ENCODE data around the gene DDX25. TPM values are rescaled to one million over a fixed set of nuclear protein-coding genes. Genes with fewer than 3 reads are reported as not detected.

Gene DDX25
- total and polyA plus RNA-seq, 2 of the 4 experiments (the other 2 are of a cell fraction) = under 0.01 TPM; not detected in 1

- dilution Hi-C loops (cut with HindIII; ENCODE audit: low sequenced_read_pairs, unreplicated experiment) = no loop called here
- Histone ChIP-seq H3K56ac (ENCODE audit: extremely low read depth, insufficient read depth, low read length) (no peak overlapping the region), H3K4me3 (ENCODE audit: insufficient read depth, low read depth, low read length) (no peak overlapping the region), H3K4me1 (ENCODE audit: control insufficient read depth, insufficient read depth, low read length) (no peaks in the 10 kb centered on the region), H2AK9ac (replicated peaks; ENCODE audit: low read depth, low read length, poor library complexity) (no peak overlapping the region), H3K14ac (replicated peaks; ENCODE audit: low read depth, low read length) (no peak overlapping the region), H4K20me1 (ENCODE audit: insufficient read depth, low read length) (no peaks in the 10 kb centered on the region), H3K27me3 (ENCODE audit: control insufficient read depth, insufficient read depth, low read length) (peaks cover 4% of the 10 kb centered on the region), H3K4me2 (ENCODE audit: low read depth, low read length) (no peak overlapping the region), H3K79me1 (ENCODE audit: low read depth in 1 of 2, low read length in 2 of 2) (no peaks in the 10 kb centered on the region), H3K27ac (ENCODE audit: insufficient read depth, low read length) (no peak overlapping the region), H3K36me3 (ENCODE audit: control insufficient read depth, insufficient read depth, low read length) (no peaks in the 10 kb centered on the region), H3K9me3 (ENCODE audit: control insufficient read depth, insufficient read depth, low read length) (no peaks in the 10 kb centered on the region), H2BK15ac (ENCODE audit: low read depth, low read length) (no peak overlapping the region), H3K18ac (ENCODE audit: low read depth, low read length) (no peak overlapping the region), H2AK5ac (ENCODE audit: low read depth, low read length) (no peak overlapping the region), H2BK20ac (ENCODE audit: low read depth, low read length) (no peak overlapping the region), H4K8ac (ENCODE audit: low read depth in 2 of 2, low read length in 2 of 2) (no peak overlapping the region), H3K9me1 (ENCODE audit: insufficient read depth, low read length) (no peaks in the 10 kb centered on the region), H2BK120ac (ENCODE audit: low read depth, low read length) (no peak overlapping the region), H2BK5ac (ENCODE audit: low read depth, low read length, poor library complexity, severe bottlenecking) (no peak overlapping the region), H3K9ac (ENCODE audit: low read depth, low read length) (no peak overlapping the region), H2AFZ (replicated peaks; ENCODE audit: low read length, poor library complexity) (no peak overlapping the region), H4K5ac (ENCODE audit: low read depth, low read length) (no peak overlapping the region), H3K4ac (ENCODE audit: low read depth, low read length) (no peak overlapping the region), H3K23ac (ENCODE audit: low read depth, low read length) (no peak overlapping the region), H4K91ac (ENCODE audit: insufficient read depth, low read depth, low read length) (no peak overlapping the region)
- intact Hi-C loops (cut with micrococcal nuclease) = no loop called here
- no peak for DNase-seq
- no TSS peak for BruUV-seq (replicated peaks)
- in situ Hi-C loops (cut with MboI; ENCODE audit: low sequenced_read_pairs) = no loop called here
- 90% methylated on average over 8 of the region's 15 CpGs; no CpG with 5 or more reads in 1 of the 2 experiments for WGBS, 2 experiments (ENCODE audit: extremely low coverage in 2 of 2, insufficient read length in 1 of 2)
- TF ChIP-seq POLR2A (IDR thresholded peaks at IDR 0.05; ENCODE audit: low read depth, low read length) = no peak
- TF ChIP-seq, protein P1, sequence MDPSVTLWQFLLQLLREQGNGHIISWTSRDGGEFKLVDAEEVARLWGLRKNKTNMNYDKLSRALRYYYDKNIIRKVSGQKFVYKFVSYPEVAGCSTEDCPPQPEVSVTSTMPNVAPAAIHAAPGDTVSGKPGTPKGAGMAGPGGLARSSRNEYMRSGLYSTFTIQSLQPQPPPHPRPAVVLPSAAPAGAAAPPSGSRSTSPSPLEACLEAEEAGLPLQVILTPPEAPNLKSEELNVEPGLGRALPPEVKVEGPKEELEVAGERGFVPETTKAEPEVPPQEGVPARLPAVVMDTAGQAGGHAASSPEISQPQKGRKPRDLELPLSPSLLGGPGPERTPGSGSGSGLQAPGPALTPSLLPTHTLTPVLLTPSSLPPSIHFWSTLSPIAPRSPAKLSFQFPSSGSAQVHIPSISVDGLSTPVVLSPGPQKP (IDR thresholded peaks at IDR 0.05; ENCODE audit: borderline replicate concordance, low read depth, low read length) = no peak
- TF ChIP-seq NFE2L2 (IDR thresholded peaks at IDR 0.05; ENCODE audit: low read depth, low read length) = no peak
- no peak for TF ChIP-seq MAZ (IDR thresholded peaks at IDR 0.05; ENCODE audit: borderline replicate concordance, low read depth, low read length)
- ChIA-PET POLR2A (ENCODE audit: unreplicated experiment) (no interaction called here), CTCF (no interaction called here)
- no peak for ATAC-seq (ENCODE audit: low read depth)
Measured at GRCh38 chr11:125954945-125955640, 50.8 kb downstream of the DDX25 start.

All from IMR-90 (cell line).